Neural cell (in vitro differentiated cells): Measurements from ENCODE around the gene ATP2A2. TPM values are rescaled to one million over a fixed set of nuclear protein-coding genes. Genes with fewer than 3 reads are reported as not detected.

ENCODE experiments used
- H2AFZ ChIP-seq: fragments of 200-600, 300-800 bp; sonication (generic), shearing (Covaris generic); 2 replicates; pipeline ENCODE4 v1.6.0; 2014; ENCODE audit warnings: low read depth, mild to moderate bottlenecking, antibody characterized with exemption, low read length, moderate library complexity
- H3F3A ChIP-seq: fragments of 200-600 bp; shearing (Covaris generic); 2 replicates; pipeline ENCODE4 v1.6.1; 2016; ENCODE audit warnings: mild to moderate bottlenecking, moderate library complexity, mixed read lengths, antibody characterized with exemption, low read length; ENCODE audit not compliant: insufficient read depth, poor library complexity, severe bottlenecking
- H3K27ac ChIP-seq: fragments of 200-600, 300-800 bp; sonication (generic), shearing (Covaris generic); 2 replicates; pipeline ENCODE4 v1.5.1; 2014; ENCODE audit warnings: mild to moderate bottlenecking, low read length, moderate library complexity
- H3K27me3 ChIP-seq: fragments of 300-800, 200-600 bp; sonication (generic), shearing (Covaris generic); 2 replicates; pipeline ENCODE4 v1.6.0; 2014; ENCODE audit warnings: mild to moderate bottlenecking, low read depth, low read length, moderate library complexity; ENCODE audit not compliant: insufficient read depth
- H3K36me3 ChIP-seq: fragments of 300-800, 200-600 bp; sonication (generic), shearing (Covaris generic); 2 replicates; pipeline ENCODE4 v1.5.1; 2014; ENCODE audit warnings: mild to moderate bottlenecking, antibody characterized with exemption, low read length, moderate library complexity; ENCODE audit not compliant: insufficient read depth
- H3K4me2 ChIP-seq: fragments of 300-800, 200-600 bp; sonication (generic), shearing (Covaris generic); 2 replicates; pipeline ENCODE4 v1.6.0; 2014; ENCODE audit warnings: mild to moderate bottlenecking, low read length
- H3K4me3 ChIP-seq: fragments of 300-800, 200-600 bp; sonication (generic), shearing (Covaris generic); 2 replicates; pipeline ENCODE4 v1.5.1; 2014; ENCODE audit warnings: mild to moderate bottlenecking, low read length, moderate library complexity
- H3K79me2 ChIP-seq: fragments of 200-600 bp; shearing (Covaris generic); replicated peaks from 2 replicates; pipeline ENCODE4 v1.6.0; 2014; ENCODE audit warnings: mild to moderate bottlenecking, low read length, moderate library complexity; ENCODE audit not compliant: insufficient read depth
- H3K9ac ChIP-seq: fragments of 300-800, 200-600 bp; sonication (generic), shearing (Covaris generic); 2 replicates; pipeline ENCODE4 v1.6.1; 2016; ENCODE audit warnings: mild to moderate bottlenecking, low read length, mixed read lengths
- H3K9me2 ChIP-seq: fragments of 200-600 bp; shearing (Covaris generic); 2 replicates; pipeline ENCODE4 v1.6.1; 2016; ENCODE audit warnings: mild to moderate bottlenecking, low read length, mixed read lengths; ENCODE audit not compliant: insufficient read depth
- H3K9me3 ChIP-seq: fragments of 200-600, 300-800 bp; sonication (generic), shearing (Covaris generic); 2 replicates; pipeline ENCODE4 v1.6.1; 2016; ENCODE audit warnings: mild to moderate bottlenecking, mixed run types, low read length, moderate library complexity, mixed read lengths
- H4K20me1 ChIP-seq: fragments of 200-600 bp; shearing (Covaris generic); 2 replicates; pipeline ENCODE4 v1.6.1; 2016; ENCODE audit warnings: mild to moderate bottlenecking, mixed run types; ENCODE audit not compliant: insufficient read depth
- CTCF ChIP-seq: fragments of 450-650 bp; IDR thresholded peaks from 2 replicates; pipeline ENCODE4 v1.5.1; 2014; ENCODE audit warnings: antibody characterized with exemption, mild to moderate bottlenecking, moderate library complexity; ENCODE audit not compliant: poor library complexity, severe bottlenecking
- EP300 ChIP-seq: fragments of 450-650 bp; conservative IDR thresholded peaks from 2 replicates; pipeline ENCODE4 v1.6.1; 2014; ENCODE audit warnings: antibody characterized with exemption, mild to moderate bottlenecking, moderate library complexity; ENCODE audit not compliant: poor library complexity, severe bottlenecking
- EZH2 ChIP-seq: fragments of 200-600, 300-800 bp; shearing (Covaris generic), sonication (generic); IDR thresholded peaks from 2 replicates; pipeline ENCODE4 v1.6.1; 2014; ENCODE audit warnings: antibody characterized with exemption, low read length, borderline replicate concordance, mild to moderate bottlenecking; ENCODE audit not compliant: insufficient read depth, poor library complexity, severe bottlenecking
- MXI1 ChIP-seq: fragments of 450-650 bp; conservative IDR thresholded peaks from 2 replicates; pipeline ENCODE4 v1.6.1; 2014; ENCODE audit warnings: antibody characterized with exemption, mild to moderate bottlenecking; ENCODE audit not compliant: poor library complexity, severe bottlenecking
- POLR2AphosphoS5 ChIP-seq: IDR thresholded peaks from 2 replicates; pipeline ENCODE4 v1.6.1; 2012
- RAD21 ChIP-seq: fragments of 450-650 bp; conservative IDR thresholded peaks from 2 replicates; pipeline ENCODE4 v1.6.1; 2014; ENCODE audit warnings: antibody characterized with exemption, mild to moderate bottlenecking, moderate library complexity
- SMC3 ChIP-seq: fragments of 450-650 bp; conservative IDR thresholded peaks from 2 replicates; pipeline ENCODE4 v1.6.1; 2014; ENCODE audit warnings: antibody characterized with exemption, mild to moderate bottlenecking, moderate library complexity; ENCODE audit not compliant: poor library complexity
- TAF1 ChIP-seq: IDR thresholded peaks from 2 replicates; pipeline ENCODE4 v1.6.1; 2012; ENCODE audit warnings: low read depth
- polyA plus RNA-seq: library from polyadenylated mRNA; depleted of rRNA; stranded (reverse); fragments of >200 nt; gene quantifications from 2 replicates; pipeline ENCODE4 v1.2.3, GENCODE V29; 2014
- TF ChIP-seq, protein P1 (sequence below): IDR thresholded peaks from 2 replicates; pipeline ENCODE4 v1.6.1; 2012; ENCODE audit warnings: borderline replicate concordance

Gene ATP2A2
- polyA plus RNA-seq, 1 donor from 2014 or later: 49.0 TPM

DNA sequence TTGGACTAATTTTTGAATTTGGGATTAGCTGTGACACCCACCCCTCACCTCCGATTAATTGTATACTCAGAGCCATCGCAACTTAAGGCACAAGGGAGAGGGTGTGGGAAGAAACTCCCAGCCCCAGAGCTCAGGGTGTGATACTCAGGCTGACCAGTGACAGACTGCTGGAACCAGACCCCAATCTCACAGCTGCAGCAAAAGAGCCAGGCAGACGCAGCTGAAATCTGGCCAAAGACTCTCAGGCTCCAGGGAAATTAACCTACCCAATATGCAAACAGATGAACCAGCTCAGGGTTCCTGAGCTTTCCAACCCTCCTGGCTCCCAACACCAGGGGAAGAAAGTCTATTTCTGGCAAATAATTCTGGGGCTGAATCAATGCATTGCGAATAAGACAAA is 92.0 kb downstream of the ATP2A2 start:
- Histone ChIP-seq H3F3A (no peaks in the 10 kb centered on the region), H3K9ac (no peak overlapping the region), H3K9me3 (no peaks in the 10 kb centered on the region), H3K4me2 (no peak overlapping the region), H4K20me1 (no peaks in the 10 kb centered on the region), H3K4me3 (no peak overlapping the region), H3K27ac (no peak overlapping the region), H3K27me3 (no peaks in the 10 kb centered on the region), H3K36me3 (no peaks in the 10 kb centered on the region), H3K9me2 (no peaks in the 10 kb centered on the region), H2AFZ (no peak overlapping the region), H3K79me2 (no peaks in the 10 kb centered on the region)
- TF ChIP-seq RAD21 (no peak), TAF1 (no peak), POLR2AphosphoS5 (no peak), SMC3 (no peak), EP300 (no peak), CTCF (no peak), EZH2 (no peak), MXI1 (no peak)
- TF ChIP-seq, protein P1, sequence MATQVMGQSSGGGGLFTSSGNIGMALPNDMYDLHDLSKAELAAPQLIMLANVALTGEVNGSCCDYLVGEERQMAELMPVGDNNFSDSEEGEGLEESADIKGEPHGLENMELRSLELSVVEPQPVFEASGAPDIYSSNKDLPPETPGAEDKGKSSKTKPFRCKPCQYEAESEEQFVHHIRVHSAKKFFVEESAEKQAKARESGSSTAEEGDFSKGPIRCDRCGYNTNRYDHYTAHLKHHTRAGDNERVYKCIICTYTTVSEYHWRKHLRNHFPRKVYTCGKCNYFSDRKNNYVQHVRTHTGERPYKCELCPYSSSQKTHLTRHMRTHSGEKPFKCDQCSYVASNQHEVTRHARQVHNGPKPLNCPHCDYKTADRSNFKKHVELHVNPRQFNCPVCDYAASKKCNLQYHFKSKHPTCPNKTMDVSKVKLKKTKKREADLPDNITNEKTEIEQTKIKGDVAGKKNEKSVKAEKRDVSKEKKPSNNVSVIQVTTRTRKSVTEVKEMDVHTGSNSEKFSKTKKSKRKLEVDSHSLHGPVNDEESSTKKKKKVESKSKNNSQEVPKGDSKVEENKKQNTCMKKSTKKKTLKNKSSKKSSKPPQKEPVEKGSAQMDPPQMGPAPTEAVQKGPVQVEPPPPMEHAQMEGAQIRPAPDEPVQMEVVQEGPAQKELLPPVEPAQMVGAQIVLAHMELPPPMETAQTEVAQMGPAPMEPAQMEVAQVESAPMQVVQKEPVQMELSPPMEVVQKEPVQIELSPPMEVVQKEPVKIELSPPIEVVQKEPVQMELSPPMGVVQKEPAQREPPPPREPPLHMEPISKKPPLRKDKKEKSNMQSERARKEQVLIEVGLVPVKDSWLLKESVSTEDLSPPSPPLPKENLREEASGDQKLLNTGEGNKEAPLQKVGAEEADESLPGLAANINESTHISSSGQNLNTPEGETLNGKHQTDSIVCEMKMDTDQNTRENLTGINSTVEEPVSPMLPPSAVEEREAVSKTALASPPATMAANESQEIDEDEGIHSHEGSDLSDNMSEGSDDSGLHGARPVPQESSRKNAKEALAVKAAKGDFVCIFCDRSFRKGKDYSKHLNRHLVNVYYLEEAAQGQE: no peak

- Histone ChIP-seq H4K20me1 (no peaks in the 10 kb centered on the region), H3F3A (no peaks in the 10 kb centered on the region), H3K4me2 (no peak overlapping the region), H3K36me3 (no peaks in the 10 kb centered on the region), H3K27ac (no peak overlapping the region), H3K9me2 (no peaks in the 10 kb centered on the region), H3K4me3 (no peak overlapping the region), H2AFZ (no peak overlapping the region), H3K9me3 (no peaks in the 10 kb centered on the region), H3K27me3 (no peaks in the 10 kb centered on the region), H3K9ac (no peak overlapping the region), H3K79me2 (no peaks in the 10 kb centered on the region)
- TF ChIP-seq SMC3: no peak
- no peak for TF ChIP-seq TAF1
- TF ChIP-seq CTCF: no peak
- no peak for TF ChIP-seq POLR2AphosphoS5
- TF ChIP-seq, protein P1: no peak
Measured at GRCh38 chr12:110373425-110373824, 92.4 kb downstream of the ATP2A2 start.
